Esophagus squamous epithelium (tissue), 4 donors: ENCODE results near the gene CDHR3.

Source experiments
- CTCF ChIP-seq, 6 experiments: fragments of 450-650 bp in 4 of 6; fragments of 200-600 bp in 2 of 6; sonication (generic) in 2 of 6; IDR thresholded peaks; one replicate each; pipeline ENCODE4 v1.5.1; 2016 to 2019; ENCODE audit warnings: antibody characterized with exemption in 6 of 6, mild to moderate bottlenecking in 4 of 6, moderate library complexity in 4 of 6
- POLR2A ChIP-seq, 4 donors: fragments of 450-650 bp; IDR thresholded peaks; one replicate each; pipeline ENCODE4 v1.6.1; 2017; ENCODE audit warnings: antibody characterized with exemption in 4 of 4, mild to moderate bottlenecking in 4 of 4, moderate library complexity in 3 of 4

- TF ChIP-seq CTCF (IDR thresholded peaks at IDR 0.05), result no peak
- TF ChIP-seq POLR2A (IDR thresholded peaks at IDR 0.05), result no peak
Observed at GRCh38 chr7:105996860-105997737, 34.0 kb downstream of the CDHR3 start.
